Osteoblast (primary cell): ENCODE measurements around the gene ACSL5. TPM values are rescaled to one million over a fixed set of nuclear protein-coding genes. Genes with fewer than 3 reads are reported as not detected.

Source experiments
- DNase-seq: peaks from one replicate; pipeline ENCODE4 v3.0.0; 2011; ENCODE audit warnings: low spot score, mixed read lengths; ENCODE audit not compliant: insufficient read length; ENCODE audit errors: missing footprints
- H2AFZ ChIP-seq: 2 replicates; pipeline ENCODE4 v1.6.0; 2011; ENCODE audit warnings: mild to moderate bottlenecking, low read length
- H3K27ac ChIP-seq: 2 replicates; pipeline ENCODE4 v1.5.1; 2011; ENCODE audit warnings: mild to moderate bottlenecking, low read depth, low read length, moderate library complexity
- H3K27me3 ChIP-seq: 2 replicates; pipeline ENCODE4 v1.6.0; 2012; ENCODE audit warnings: mild to moderate bottlenecking, control low read depth, inconsistent platforms, low read length, moderate library complexity; ENCODE audit not compliant: insufficient read depth
- H3K36me3 ChIP-seq: 2 replicates; pipeline ENCODE4 v1.5.1; 2011; ENCODE audit warnings: mild to moderate bottlenecking, low read length, control low read depth, moderate library complexity; ENCODE audit not compliant: insufficient read depth
- H3K4me1 ChIP-seq: 2 replicates; pipeline ENCODE4 v1.5.1; 2011; ENCODE audit warnings: mild to moderate bottlenecking, low read length, control low read depth, moderate library complexity; ENCODE audit not compliant: insufficient read depth
- H3K4me2 ChIP-seq: 2 replicates; pipeline ENCODE4 v1.6.0; 2011; ENCODE audit warnings: mild to moderate bottlenecking, low read length; ENCODE audit not compliant: insufficient read depth
- H3K4me3 ChIP-seq: fragments of 200-600 bp; sonication (generic); 3 replicates; pipeline ENCODE4 v1.5.1; 2012; ENCODE audit warnings: mild to moderate bottlenecking, low read length, inconsistent platforms; ENCODE audit not compliant: insufficient read depth
- H3K79me2 ChIP-seq: 2 replicates; pipeline ENCODE4 v1.6.0; 2012; ENCODE audit warnings: mild to moderate bottlenecking, low read length, control low read depth, inconsistent platforms; ENCODE audit not compliant: insufficient read depth
- H3K9me3 ChIP-seq: 2 replicates; pipeline ENCODE4 v1.5.1; 2011; ENCODE audit warnings: low read depth, low read length, control low read depth
- H4K20me1 ChIP-seq: 2 replicates; pipeline ENCODE4 v1.6.0; 2012; ENCODE audit warnings: mild to moderate bottlenecking, low read length, control low read depth; ENCODE audit not compliant: insufficient read depth
- total RNA-seq: library from RNA; depleted of rRNA; stranded (reverse); fragments of >200 nt; gene quantifications from 2 replicates; pipeline ENCODE4 v1.2.3, GENCODE V29; 2012
- TF ChIP-seq, protein P1 (sequence below): IDR thresholded peaks from 2 replicates; pipeline ENCODE4 v1.5.1; 2011; ENCODE audit warnings: mild to moderate bottlenecking, low read depth, low read length, moderate library complexity; ENCODE audit errors: extremely low read depth

Gene ACSL5
- total RNA-seq, 1 donor, result 5.1 TPM

DNA sequence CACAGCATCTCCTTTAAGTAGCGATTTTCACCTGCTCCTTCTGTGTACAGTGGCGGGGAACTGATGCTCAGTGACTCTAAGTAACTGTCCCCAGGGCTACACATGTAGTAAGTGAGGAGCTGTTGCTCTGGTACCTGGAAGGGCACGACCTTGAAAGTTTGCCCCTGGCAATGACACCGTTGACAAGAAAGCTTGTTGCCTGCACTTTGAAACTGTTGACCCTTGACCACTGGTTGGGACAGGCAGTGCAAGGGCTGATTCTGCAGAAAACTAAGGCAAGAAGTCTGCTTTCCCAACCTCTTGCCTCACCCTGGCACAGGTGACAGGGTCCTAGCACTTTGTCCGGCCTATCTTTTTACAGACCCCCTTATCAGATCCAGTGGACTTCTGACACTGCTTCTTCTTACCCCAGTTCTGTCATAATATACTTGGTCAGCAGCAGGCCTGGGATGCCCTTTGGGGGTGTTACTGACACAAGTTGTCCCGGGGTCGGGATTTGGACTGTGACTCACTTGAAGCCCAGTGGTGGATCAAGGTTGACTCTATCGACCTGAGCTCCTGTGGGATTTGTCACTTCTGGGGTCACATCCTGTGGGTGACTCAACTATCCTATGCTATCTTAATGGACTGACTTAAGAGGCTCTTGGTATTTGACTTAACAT, 5.8 kb downstream of the ACSL5 start:
- TF ChIP-seq, protein P1, sequence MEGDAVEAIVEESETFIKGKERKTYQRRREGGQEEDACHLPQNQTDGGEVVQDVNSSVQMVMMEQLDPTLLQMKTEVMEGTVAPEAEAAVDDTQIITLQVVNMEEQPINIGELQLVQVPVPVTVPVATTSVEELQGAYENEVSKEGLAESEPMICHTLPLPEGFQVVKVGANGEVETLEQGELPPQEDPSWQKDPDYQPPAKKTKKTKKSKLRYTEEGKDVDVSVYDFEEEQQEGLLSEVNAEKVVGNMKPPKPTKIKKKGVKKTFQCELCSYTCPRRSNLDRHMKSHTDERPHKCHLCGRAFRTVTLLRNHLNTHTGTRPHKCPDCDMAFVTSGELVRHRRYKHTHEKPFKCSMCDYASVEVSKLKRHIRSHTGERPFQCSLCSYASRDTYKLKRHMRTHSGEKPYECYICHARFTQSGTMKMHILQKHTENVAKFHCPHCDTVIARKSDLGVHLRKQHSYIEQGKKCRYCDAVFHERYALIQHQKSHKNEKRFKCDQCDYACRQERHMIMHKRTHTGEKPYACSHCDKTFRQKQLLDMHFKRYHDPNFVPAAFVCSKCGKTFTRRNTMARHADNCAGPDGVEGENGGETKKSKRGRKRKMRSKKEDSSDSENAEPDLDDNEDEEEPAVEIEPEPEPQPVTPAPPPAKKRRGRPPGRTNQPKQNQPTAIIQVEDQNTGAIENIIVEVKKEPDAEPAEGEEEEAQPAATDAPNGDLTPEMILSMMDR, result no peak

DNA sequence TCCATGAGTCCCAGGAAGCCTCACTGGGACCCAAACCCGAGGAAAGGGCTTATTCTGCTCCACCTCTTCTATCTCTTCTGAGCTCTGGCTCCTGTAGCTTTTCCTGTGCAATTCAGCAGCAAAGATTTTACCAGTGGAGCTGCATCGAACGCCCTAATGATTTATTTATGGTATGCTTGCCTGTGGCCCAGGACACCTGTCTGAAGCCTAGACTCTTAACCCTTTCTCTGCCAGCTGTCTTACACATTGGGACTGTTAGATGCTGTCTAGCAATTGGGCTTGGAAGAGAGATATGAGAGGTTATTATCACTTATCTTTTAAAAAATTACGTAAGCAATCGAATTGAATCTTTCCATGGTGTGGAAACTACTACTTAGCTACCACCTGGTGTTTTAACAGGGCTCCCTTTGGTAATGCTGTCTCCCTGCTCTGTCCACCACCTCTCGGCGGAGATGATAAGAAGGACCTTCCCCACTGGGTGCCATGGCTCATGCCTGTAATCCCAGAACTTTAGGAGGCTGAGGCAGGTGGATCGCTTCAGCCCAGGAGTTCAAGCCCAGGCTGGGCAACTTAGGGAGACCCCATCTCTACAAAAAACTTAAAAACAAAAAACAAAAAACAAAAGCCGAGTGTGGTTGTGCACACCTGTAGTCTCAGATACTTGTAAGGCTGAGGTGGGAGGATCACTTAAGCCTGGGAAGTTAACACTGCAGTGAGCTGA, 8.8 kb downstream of the ACSL5 start:
- Histone ChIP-seq H4K20me1 (no peaks in the 10 kb centered on the region), H3K9me3 (no peaks in the 10 kb centered on the region), H2AFZ (no peak overlapping the region), H3K4me3 (no peak overlapping the region), H3K27ac (no peak overlapping the region), H3K79me2 (no peaks in the 10 kb centered on the region), H3K36me3 (no peaks in the 10 kb centered on the region), H3K4me2 (no peak overlapping the region), H3K27me3 (no peaks in the 10 kb centered on the region), H3K4me1 (peaks cover 7% of the 10 kb centered on the region)
- TF ChIP-seq, protein P1, result no peak
- DNase-seq, result no peak

More for the DNA sequence above, 5.8 kb downstream of the ACSL5 start:
- no peak overlapping the region for H2AFZ ChIP-seq
- no peak for DNase-seq
- no peaks in the 10 kb centered on the region for H3K79me2 ChIP-seq
- H3K9me3 ChIP-seq, result no peaks in the 10 kb centered on the region
- H3K36me3 ChIP-seq, result no peaks in the 10 kb centered on the region
- no peak overlapping the region for H3K4me3 ChIP-seq
- no peaks in the 10 kb centered on the region for H4K20me1 ChIP-seq
- H3K4me2 ChIP-seq, result no peak overlapping the region
- peaks cover 22% of the 10 kb centered on the region for H3K4me1 ChIP-seq
- no peak overlapping the region for H3K27ac ChIP-seq
- no peaks in the 10 kb centered on the region for H3K27me3 ChIP-seq

DNA sequence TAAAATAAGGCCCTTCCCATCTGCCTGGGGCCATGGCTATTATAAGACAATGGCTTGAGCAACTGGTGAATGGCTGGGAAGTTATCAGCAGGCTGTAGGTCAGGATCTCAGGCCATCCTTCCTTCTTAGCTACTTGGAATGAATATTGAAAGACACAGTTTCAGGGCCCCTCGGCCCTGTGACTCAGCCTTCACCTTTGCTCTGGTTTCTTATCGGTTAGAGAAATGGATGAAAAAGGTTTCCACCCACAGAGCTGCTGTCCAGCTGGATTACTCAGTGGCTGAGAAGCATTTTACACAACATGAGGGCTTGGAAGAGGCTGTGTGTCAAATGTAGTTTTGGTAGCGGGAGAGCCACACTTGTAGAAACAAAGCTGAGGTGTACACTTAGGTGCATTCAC, 9.4 kb downstream of the ACSL5 start:
- TF ChIP-seq, protein P1, result no peak
- no peaks in the 10 kb centered on the region for H3K36me3 ChIP-seq
- H4K20me1 ChIP-seq, result no peaks in the 10 kb centered on the region
- no peaks in the 10 kb centered on the region for H3K27me3 ChIP-seq
- H2AFZ ChIP-seq, result no peak overlapping the region
- peak overlapping the region; percentile 56 for H3K4me2 ChIP-seq
- no peaks in the 10 kb centered on the region for H3K79me2 ChIP-seq
- H3K4me3 ChIP-seq, result no peak overlapping the region
- H3K9me3 ChIP-seq, result no peaks in the 10 kb centered on the region
- H3K4me1 ChIP-seq, result peaks cover 7% of the 10 kb centered on the region
- no peak for DNase-seq
- H3K27ac ChIP-seq, result no peak overlapping the region

DNA sequence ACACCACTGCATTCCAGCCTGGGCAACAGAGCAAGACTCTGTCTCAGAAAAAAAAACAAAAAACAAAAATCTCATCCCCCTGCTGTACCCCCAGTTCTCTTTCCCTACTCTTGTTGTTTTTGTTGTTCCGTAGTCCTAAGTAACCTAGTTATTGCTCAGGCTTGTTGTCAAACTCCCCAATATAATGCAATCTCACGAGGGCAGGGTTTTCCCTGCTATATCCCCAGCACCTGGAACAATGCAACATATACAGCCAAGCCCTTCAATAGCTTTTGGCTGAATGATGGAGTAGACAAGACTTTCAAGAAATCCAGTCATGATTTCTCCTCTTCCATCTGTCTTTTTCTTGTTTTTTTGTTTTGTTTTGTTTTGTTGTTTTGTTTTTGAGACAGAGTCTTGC, 10.2 kb downstream of the ACSL5 start:
- DNase-seq, result no peak
- Histone ChIP-seq H3K27ac (no peak overlapping the region), H3K4me2 (no peak overlapping the region), H3K79me2 (no peaks in the 10 kb centered on the region), H3K4me3 (no peak overlapping the region), H3K27me3 (no peaks in the 10 kb centered on the region), H4K20me1 (no peaks in the 10 kb centered on the region), H3K9me3 (no peaks in the 10 kb centered on the region), H3K36me3 (no peaks in the 10 kb centered on the region), H3K4me1 (peaks cover 7% of the 10 kb centered on the region), H2AFZ (no peak overlapping the region)
- TF ChIP-seq, protein P1, result no peak
